ENCODE data around the gene TASOR2. TPM values are rescaled to one million over a fixed set of nuclear protein-coding genes. Genes with fewer than 3 reads are reported as not detected.

The TASOR2 gene
- polyA plus RNA-seq, 1 donor (not counting 4 experiments of a cell fraction or from before 2014, with no cell fraction given), result 40.4 TPM

GRCh38 chr10:5697342-5697741, 12.7 kb downstream of the TASOR2 start:
- Histone ChIP-seq H3K4me3 (ENCODE audit: control insufficient read depth in 2 of 3, extremely low read depth in 1 of 3, insufficient read depth in 2 of 3, low read depth in 1 of 3, low read length in 3 of 3) (no peak overlapping the region), H3K9ac (ENCODE audit: control insufficient read depth, extremely low read depth, insufficient read depth, low read length) (no peak overlapping the region), H4K20me1 (ENCODE audit: control insufficient read depth, extremely low read depth, insufficient read depth, low read length) (peaks cover 4% of the 10 kb centered on the region), H3K9me1 (ENCODE audit: control insufficient read depth, extremely low read depth, insufficient read depth, low read length) (no peaks in the 10 kb centered on the region), H3K4me1 (ENCODE audit: control insufficient read depth, extremely low read depth, insufficient read depth, low read length) (peaks cover 8% of the 10 kb centered on the region), H3K79me2 (ENCODE audit: control insufficient read depth, insufficient read depth, low read length) (peaks cover 97% of the 10 kb centered on the region), H3K4me2 (ENCODE audit: control insufficient read depth, extremely low read depth, insufficient read depth, low read depth, low read length) (no peak overlapping the region), H2AFZ (ENCODE audit: control insufficient read depth, low read length) (no peak overlapping the region), H3K27me3 (ENCODE audit: control insufficient read depth, extremely low read depth, insufficient read depth, low read length) (no peaks in the 10 kb centered on the region), H3K9me3 (ENCODE audit: control insufficient read depth, low read depth, low read length) (no peaks in the 10 kb centered on the region), H3K27ac (ENCODE audit: control insufficient read depth, insufficient read depth, low read length) (no peak overlapping the region), H3K36me3 (ENCODE audit: control insufficient read depth in 2 of 2, extremely low read depth in 1 of 2, insufficient read depth in 2 of 2, low read length in 2 of 2) (peaks cover 0 to 2% of the 10 kb centered on the region in 2 experiments)
- dilution Hi-C loops (cut with MboI; ENCODE audit: extremely low pct_ligation_motif_present, low sequenced_read_pairs), result no loop called here
- FAIRE-seq, result no peak
- no peak for DNase-seq (ENCODE audit: low read depth, low spot score)
- TF ChIP-seq CTCF (optimal IDR thresholded peaks at IDR 0.05 in 1 of 3, IDR thresholded peaks at IDR 0.05 in 1 of 3, conservative IDR thresholded peaks at IDR 0.05 in 1 of 3; ENCODE audit: extremely low read depth in 1 of 3, insufficient read depth in 2 of 3, low read length in 3 of 3) (no peak), EZH2 (IDR thresholded peaks at IDR 0.05; ENCODE audit: low read length) (no peak)

- no peak for DNase-seq (ENCODE audit: low read depth, low spot score)
- dilution Hi-C loops (cut with MboI; ENCODE audit: extremely low pct_ligation_motif_present, low sequenced_read_pairs), result no loop called here
- Histone ChIP-seq H3K79me2 (ENCODE audit: control insufficient read depth, insufficient read depth, low read length) (peaks cover 97% of the 10 kb centered on the region), H3K4me3 (ENCODE audit: control insufficient read depth in 2 of 3, extremely low read depth in 1 of 3, insufficient read depth in 2 of 3, low read depth in 1 of 3, low read length in 3 of 3) (no peak overlapping the region), H3K36me3 (ENCODE audit: control insufficient read depth in 2 of 2, extremely low read depth in 1 of 2, insufficient read depth in 2 of 2, low read length in 2 of 2) (peaks cover 0 to 2% of the 10 kb centered on the region in 2 experiments), H3K27me3 (ENCODE audit: control insufficient read depth, extremely low read depth, insufficient read depth, low read length) (no peaks in the 10 kb centered on the region), H3K9me3 (ENCODE audit: control insufficient read depth, low read depth, low read length) (no peaks in the 10 kb centered on the region), H3K27ac (ENCODE audit: control insufficient read depth, insufficient read depth, low read length) (no peak overlapping the region), H2AFZ (ENCODE audit: control insufficient read depth, low read length) (no peak overlapping the region), H3K4me2 (ENCODE audit: control insufficient read depth, extremely low read depth, insufficient read depth, low read depth, low read length) (no peak overlapping the region), H3K4me1 (ENCODE audit: control insufficient read depth, extremely low read depth, insufficient read depth, low read length) (peaks cover 2% of the 10 kb centered on the region), H3K9me1 (ENCODE audit: control insufficient read depth, extremely low read depth, insufficient read depth, low read length) (no peaks in the 10 kb centered on the region), H3K9ac (ENCODE audit: control insufficient read depth, extremely low read depth, insufficient read depth, low read length) (no peak overlapping the region), H4K20me1 (ENCODE audit: control insufficient read depth, extremely low read depth, insufficient read depth, low read length) (peaks cover under 1% of the 10 kb centered on the region)
- TF ChIP-seq EZH2 (IDR thresholded peaks at IDR 0.05; ENCODE audit: low read length), result no peak
- no peak for TF ChIP-seq CTCF (optimal IDR thresholded peaks at IDR 0.05 in 1 of 3, IDR thresholded peaks at IDR 0.05 in 1 of 3, conservative IDR thresholded peaks at IDR 0.05 in 1 of 3; ENCODE audit: extremely low read depth in 1 of 3, insufficient read depth in 2 of 3, low read length in 3 of 3)
- no peak for FAIRE-seq
Measured at GRCh38 chr10:5698062-5698461, 13.4 kb downstream of the TASOR2 start.

All from keratinocyte (primary cell).